Prostate gland (tissue), 2 donors: ENCODE measurements around the gene SYMPK.

Source experiments
- POLR2AphosphoS5 ChIP-seq: sonication (generic); formaldehyde crosslinking; IDR thresholded peaks from one replicate; pipeline ENCODE4 v1.6.1; 2017; ENCODE audit warnings: antibody characterized with exemption
- TF ChIP-seq, protein P1 (sequence below), 4 experiments: fragments of 200-600 bp in 2 of 4; fragments of 450-650 bp in 2 of 4; sonication (generic) in 2 of 4; IDR thresholded peaks; 1 replicate in 3 of 4; 2 replicates in 1 of 4; pipeline ENCODE4 v1.5.1; 2016 to 2019; ENCODE audit warnings: antibody characterized with exemption in 4 of 4, mild to moderate bottlenecking in 2 of 4, moderate library complexity in 2 of 4

DNA sequence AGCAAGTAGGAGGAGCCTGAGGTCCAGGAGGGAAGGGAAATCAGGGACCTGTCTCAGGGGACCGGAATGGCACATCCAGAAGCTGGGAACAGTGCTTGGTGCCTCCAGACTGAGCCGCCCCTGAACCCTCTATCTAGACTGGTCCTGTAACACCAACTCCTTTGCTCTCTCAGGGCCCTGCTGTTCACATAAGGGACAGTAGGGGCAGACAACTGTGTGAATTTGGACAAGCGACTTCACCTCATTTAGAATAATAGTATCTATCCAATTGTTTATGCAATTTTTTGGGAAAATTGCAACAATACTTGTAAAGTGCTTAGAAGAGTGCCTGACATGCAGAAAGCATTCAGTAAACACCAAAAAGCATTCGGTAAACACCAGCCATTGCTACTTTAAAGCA, 14.0 kb downstream of the SYMPK start:
- TF ChIP-seq, protein P1, sequence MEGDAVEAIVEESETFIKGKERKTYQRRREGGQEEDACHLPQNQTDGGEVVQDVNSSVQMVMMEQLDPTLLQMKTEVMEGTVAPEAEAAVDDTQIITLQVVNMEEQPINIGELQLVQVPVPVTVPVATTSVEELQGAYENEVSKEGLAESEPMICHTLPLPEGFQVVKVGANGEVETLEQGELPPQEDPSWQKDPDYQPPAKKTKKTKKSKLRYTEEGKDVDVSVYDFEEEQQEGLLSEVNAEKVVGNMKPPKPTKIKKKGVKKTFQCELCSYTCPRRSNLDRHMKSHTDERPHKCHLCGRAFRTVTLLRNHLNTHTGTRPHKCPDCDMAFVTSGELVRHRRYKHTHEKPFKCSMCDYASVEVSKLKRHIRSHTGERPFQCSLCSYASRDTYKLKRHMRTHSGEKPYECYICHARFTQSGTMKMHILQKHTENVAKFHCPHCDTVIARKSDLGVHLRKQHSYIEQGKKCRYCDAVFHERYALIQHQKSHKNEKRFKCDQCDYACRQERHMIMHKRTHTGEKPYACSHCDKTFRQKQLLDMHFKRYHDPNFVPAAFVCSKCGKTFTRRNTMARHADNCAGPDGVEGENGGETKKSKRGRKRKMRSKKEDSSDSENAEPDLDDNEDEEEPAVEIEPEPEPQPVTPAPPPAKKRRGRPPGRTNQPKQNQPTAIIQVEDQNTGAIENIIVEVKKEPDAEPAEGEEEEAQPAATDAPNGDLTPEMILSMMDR (IDR thresholded peaks at IDR 0.05) = no peak
- TF ChIP-seq POLR2AphosphoS5 = no peak
